ENCODE results near the gene KIF5B. TPM values are rescaled to one million over a fixed set of nuclear protein-coding genes. Genes with fewer than 3 reads are reported as not detected.

Gene KIF5B
- total and polyA plus RNA-seq, 2 donors (not counting 1 experiment from before 2014, with no cell fraction given) = 109 to 160 TPM

DNA sequence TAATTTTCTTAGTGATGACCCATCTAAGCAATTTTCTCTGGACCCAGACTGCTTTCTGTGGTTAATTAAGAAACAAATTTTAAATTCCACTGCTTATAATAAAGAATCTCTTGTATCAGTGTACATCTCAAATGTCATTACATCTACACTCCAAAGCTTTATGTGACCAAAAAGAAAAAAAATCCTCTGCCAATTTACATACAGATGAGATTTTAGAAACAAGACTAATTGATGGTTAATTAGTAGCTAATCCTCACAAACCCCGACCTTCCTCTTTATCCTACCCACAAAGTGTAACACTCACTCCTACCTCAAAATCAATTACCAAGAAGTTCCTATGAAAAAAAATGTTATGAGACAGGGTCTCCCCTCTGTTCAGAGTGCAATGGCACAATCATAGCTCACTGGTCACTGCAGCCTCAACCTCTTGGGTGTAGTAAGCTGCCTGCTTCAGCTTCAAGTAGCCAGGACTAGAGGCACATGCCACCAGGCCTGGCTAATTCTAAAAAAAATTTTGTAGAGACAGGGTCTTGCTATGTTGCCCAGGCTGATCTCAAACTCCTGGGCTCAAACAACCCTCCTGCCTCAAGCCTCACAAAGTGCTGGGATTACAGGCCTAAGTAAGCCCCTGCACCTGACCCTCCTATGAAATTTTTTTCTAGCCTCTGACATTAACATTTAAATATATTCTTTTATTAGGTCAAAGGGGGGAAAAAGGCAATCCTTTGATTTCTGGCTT lies 14.8 kb downstream of the KIF5B start:
- H3K36me3 ChIP-seq (ENCODE audit: control insufficient read depth, insufficient read depth, low read length) = peaks cover 1% of the 10 kb centered on the region
- H3K4me2 ChIP-seq (ENCODE audit: extremely low read depth, insufficient read depth, low read length) = no peak overlapping the region
- DNase-seq (ENCODE audit: low read depth in 2 of 2) = no peak
- no peak overlapping the region for H3K4me3 ChIP-seq (replicated peaks in 1 of 4; ENCODE audit: control extremely low read depth in 1 of 4, insufficient read depth in 1 of 4, low read depth in 3 of 4, low read length in 4 of 4)
- TF ChIP-seq EZH2 (IDR thresholded peaks at IDR 0.05; ENCODE audit: low read length, missing control alignments) = no peak
- TF ChIP-seq, protein P1, sequence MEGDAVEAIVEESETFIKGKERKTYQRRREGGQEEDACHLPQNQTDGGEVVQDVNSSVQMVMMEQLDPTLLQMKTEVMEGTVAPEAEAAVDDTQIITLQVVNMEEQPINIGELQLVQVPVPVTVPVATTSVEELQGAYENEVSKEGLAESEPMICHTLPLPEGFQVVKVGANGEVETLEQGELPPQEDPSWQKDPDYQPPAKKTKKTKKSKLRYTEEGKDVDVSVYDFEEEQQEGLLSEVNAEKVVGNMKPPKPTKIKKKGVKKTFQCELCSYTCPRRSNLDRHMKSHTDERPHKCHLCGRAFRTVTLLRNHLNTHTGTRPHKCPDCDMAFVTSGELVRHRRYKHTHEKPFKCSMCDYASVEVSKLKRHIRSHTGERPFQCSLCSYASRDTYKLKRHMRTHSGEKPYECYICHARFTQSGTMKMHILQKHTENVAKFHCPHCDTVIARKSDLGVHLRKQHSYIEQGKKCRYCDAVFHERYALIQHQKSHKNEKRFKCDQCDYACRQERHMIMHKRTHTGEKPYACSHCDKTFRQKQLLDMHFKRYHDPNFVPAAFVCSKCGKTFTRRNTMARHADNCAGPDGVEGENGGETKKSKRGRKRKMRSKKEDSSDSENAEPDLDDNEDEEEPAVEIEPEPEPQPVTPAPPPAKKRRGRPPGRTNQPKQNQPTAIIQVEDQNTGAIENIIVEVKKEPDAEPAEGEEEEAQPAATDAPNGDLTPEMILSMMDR (conservative IDR thresholded peaks at IDR 0.05 in 1 of 2, IDR thresholded peaks at IDR 0.05 in 1 of 2; ENCODE audit: low read depth in 1 of 2, low read length in 2 of 2) = no peak
- H4K20me1 ChIP-seq (ENCODE audit: control insufficient read depth, extremely low read depth, insufficient read depth, low read length) = no peaks in the 10 kb centered on the region
- H3K27me3 ChIP-seq (ENCODE audit: control insufficient read depth, insufficient read depth, low read length) = no peaks in the 10 kb centered on the region
- H3K79me2 ChIP-seq (ENCODE audit: control insufficient read depth, insufficient read depth, low read length) = peaks cover 81% of the 10 kb centered on the region
- H3K9ac ChIP-seq (ENCODE audit: insufficient read depth, low read length) = no peak overlapping the region
- no peak overlapping the region for H3K27ac ChIP-seq (ENCODE audit: insufficient read depth, low read length)
- no peaks in the 10 kb centered on the region for H3K9me3 ChIP-seq (ENCODE audit: control insufficient read depth, insufficient read depth, low read depth, low read length)
- H2AFZ ChIP-seq (ENCODE audit: low read length) = no peak overlapping the region
- peaks cover 7% of the 10 kb centered on the region for H3K4me1 ChIP-seq (ENCODE audit: control insufficient read depth, extremely low read depth, insufficient read depth, low read length)

DNA sequence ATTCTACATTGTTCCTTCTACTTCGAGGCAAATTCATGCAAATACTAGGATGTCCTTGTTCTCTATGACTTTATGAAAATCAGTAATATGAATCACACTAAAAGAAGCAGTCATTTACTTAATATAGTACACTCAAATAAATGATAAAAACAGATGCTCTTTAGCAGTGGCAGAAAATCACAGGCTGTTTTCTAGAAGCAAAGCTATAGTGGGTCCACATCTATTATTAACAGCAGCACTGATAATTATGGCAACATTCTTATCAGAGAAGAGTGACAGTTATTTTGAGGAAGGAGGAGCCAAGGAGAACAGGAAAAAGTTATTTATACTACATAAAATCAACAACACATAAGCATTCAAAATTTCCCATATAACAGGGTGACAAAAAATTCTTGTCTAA lies 16.5 kb downstream of the KIF5B start:
- H3K27me3 ChIP-seq (ENCODE audit: control insufficient read depth, insufficient read depth, low read length) = no peaks in the 10 kb centered on the region
- peaks cover 1% of the 10 kb centered on the region for H3K36me3 ChIP-seq (ENCODE audit: control insufficient read depth, insufficient read depth, low read length)
- no peak overlapping the region for H3K9ac ChIP-seq (ENCODE audit: insufficient read depth, low read length)
- TF ChIP-seq, protein P1 (conservative IDR thresholded peaks at IDR 0.05 in 1 of 2, IDR thresholded peaks at IDR 0.05 in 1 of 2; ENCODE audit: low read depth in 1 of 2, low read length in 2 of 2) = no peak
- no peak for TF ChIP-seq EZH2 (IDR thresholded peaks at IDR 0.05; ENCODE audit: low read length, missing control alignments)
- no peaks in the 10 kb centered on the region for H4K20me1 ChIP-seq (ENCODE audit: control insufficient read depth, extremely low read depth, insufficient read depth, low read length)
- no peak overlapping the region for H3K27ac ChIP-seq (ENCODE audit: insufficient read depth, low read length)
- no peak overlapping the region for H3K4me3 ChIP-seq (replicated peaks in 1 of 4; ENCODE audit: control extremely low read depth in 1 of 4, insufficient read depth in 1 of 4, low read depth in 3 of 4, low read length in 4 of 4)
- no peak overlapping the region for H3K4me2 ChIP-seq (ENCODE audit: extremely low read depth, insufficient read depth, low read length)
- no peak for DNase-seq (ENCODE audit: low read depth in 2 of 2)
- H2AFZ ChIP-seq (ENCODE audit: low read length) = no peak overlapping the region
- H3K79me2 ChIP-seq (ENCODE audit: control insufficient read depth, insufficient read depth, low read length) = peaks cover 63% of the 10 kb centered on the region
- peaks cover 7% of the 10 kb centered on the region for H3K4me1 ChIP-seq (ENCODE audit: control insufficient read depth, extremely low read depth, insufficient read depth, low read length)
- H3K9me3 ChIP-seq (ENCODE audit: control insufficient read depth, insufficient read depth, low read depth, low read length) = no peaks in the 10 kb centered on the region

DNA sequence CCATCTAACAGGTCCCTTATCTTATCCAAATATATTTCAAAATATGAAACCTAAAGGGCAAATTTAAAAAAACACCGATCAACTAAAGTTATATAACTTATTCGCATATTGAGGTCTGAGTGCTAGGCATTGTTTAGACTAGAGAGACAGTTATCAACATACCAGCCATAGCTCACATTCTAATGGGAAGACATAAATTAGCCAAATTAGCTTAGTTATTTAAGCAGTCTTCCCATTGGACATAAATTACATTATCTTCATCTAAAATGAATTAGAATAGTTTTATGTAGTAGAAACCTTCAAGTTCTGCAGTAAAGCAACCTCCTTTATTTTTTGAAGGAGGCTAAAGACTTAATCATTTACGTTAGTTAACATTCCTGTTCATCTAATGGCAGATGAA lies 17.4 kb downstream of the KIF5B start:
- Histone ChIP-seq H3K27me3 (ENCODE audit: control insufficient read depth, insufficient read depth, low read length) (no peaks in the 10 kb centered on the region), H3K4me3 (replicated peaks in 1 of 4; ENCODE audit: control extremely low read depth in 1 of 4, insufficient read depth in 1 of 4, low read depth in 3 of 4, low read length in 4 of 4) (no peak overlapping the region), H3K9me3 (ENCODE audit: control insufficient read depth, insufficient read depth, low read depth, low read length) (no peaks in the 10 kb centered on the region), H2AFZ (ENCODE audit: low read length) (no peak overlapping the region), H3K9ac (ENCODE audit: insufficient read depth, low read length) (no peak overlapping the region), H4K20me1 (ENCODE audit: control insufficient read depth, extremely low read depth, insufficient read depth, low read length) (no peaks in the 10 kb centered on the region), H3K36me3 (ENCODE audit: control insufficient read depth, insufficient read depth, low read length) (no peaks in the 10 kb centered on the region), H3K4me1 (ENCODE audit: control insufficient read depth, extremely low read depth, insufficient read depth, low read length) (peaks cover 7% of the 10 kb centered on the region), H3K79me2 (ENCODE audit: control insufficient read depth, insufficient read depth, low read length) (peaks cover 54% of the 10 kb centered on the region), H3K27ac (ENCODE audit: insufficient read depth, low read length) (no peak overlapping the region), H3K4me2 (ENCODE audit: extremely low read depth, insufficient read depth, low read length) (no peak overlapping the region)
- DNase-seq (ENCODE audit: low read depth in 2 of 2) = peak in 1 of 2 donors; percentile 62
- TF ChIP-seq, protein P1 (conservative IDR thresholded peaks at IDR 0.05 in 1 of 2, IDR thresholded peaks at IDR 0.05 in 1 of 2; ENCODE audit: low read depth in 1 of 2, low read length in 2 of 2) = no peak
- no peak for TF ChIP-seq EZH2 (IDR thresholded peaks at IDR 0.05; ENCODE audit: low read length, missing control alignments)
